Fibroblast of mammary gland (primary cell): ENCODE data around the gene JMJD4.

Experiments
- DNase-seq: peaks from one replicate; pipeline ENCODE4 v3.0.0-alpha.2; 2010; ENCODE audit warnings: low read depth
- H3K4me3 ChIP-seq: 2 replicates; pipeline ENCODE4 v1.5.1; 2011; ENCODE audit warnings: low read depth, mild to moderate bottlenecking, low read length, moderate library complexity; ENCODE audit not compliant: control insufficient read depth
- TF ChIP-seq, protein P1 (sequence below): conservative IDR thresholded peaks from 2 replicates; pipeline ENCODE4 v1.5.1; 2011; ENCODE audit warnings: low read depth, low read length, inconsistent platforms; ENCODE audit not compliant: control insufficient read depth, insufficient read depth

Gene JMJD4

DNA sequence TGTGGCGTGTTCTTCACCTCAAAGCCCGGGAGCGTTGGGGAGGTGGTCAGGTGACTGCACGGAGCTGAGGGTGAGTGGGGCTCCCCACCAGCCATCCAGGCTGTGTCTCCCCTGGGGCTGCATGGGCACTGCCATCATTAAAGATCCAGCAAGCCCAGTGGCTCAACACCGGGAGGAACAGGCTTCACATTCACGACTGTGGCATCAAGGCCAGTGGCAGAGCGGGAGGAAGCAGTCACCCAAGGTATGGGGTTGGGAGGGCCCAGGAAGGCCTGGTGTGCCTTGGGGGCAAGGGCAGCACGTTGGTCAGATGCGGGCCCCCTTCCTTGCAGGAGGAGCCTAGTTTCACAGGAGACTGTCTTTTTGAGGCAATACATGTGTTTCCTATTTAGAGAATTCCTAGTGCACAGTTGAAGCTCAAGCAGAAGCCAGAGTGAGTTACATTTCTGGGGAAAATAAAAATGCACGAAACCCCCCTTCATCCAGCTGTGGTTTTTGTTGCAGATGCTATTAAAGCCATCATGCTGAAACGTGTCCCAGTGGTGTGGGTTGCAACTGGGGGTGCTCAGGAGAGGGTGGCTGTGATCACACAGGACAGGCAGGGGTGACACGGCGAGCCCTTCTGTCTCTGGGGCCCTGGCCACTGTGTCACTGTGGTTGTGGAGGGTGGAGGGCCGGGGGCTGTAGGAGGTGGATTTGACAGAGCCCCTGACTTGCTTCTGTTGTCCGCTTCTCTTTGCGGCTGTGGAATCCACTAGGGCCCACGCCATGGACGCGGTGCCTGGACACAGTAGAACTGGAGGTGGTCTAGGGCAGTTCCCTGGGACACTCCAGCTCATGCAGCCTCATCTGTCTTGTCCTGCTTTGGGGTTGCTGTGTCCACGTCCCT is 34.2 kb upstream of the JMJD4 start:
- no peak overlapping the region for H3K4me3 ChIP-seq
- TF ChIP-seq, protein P1, sequence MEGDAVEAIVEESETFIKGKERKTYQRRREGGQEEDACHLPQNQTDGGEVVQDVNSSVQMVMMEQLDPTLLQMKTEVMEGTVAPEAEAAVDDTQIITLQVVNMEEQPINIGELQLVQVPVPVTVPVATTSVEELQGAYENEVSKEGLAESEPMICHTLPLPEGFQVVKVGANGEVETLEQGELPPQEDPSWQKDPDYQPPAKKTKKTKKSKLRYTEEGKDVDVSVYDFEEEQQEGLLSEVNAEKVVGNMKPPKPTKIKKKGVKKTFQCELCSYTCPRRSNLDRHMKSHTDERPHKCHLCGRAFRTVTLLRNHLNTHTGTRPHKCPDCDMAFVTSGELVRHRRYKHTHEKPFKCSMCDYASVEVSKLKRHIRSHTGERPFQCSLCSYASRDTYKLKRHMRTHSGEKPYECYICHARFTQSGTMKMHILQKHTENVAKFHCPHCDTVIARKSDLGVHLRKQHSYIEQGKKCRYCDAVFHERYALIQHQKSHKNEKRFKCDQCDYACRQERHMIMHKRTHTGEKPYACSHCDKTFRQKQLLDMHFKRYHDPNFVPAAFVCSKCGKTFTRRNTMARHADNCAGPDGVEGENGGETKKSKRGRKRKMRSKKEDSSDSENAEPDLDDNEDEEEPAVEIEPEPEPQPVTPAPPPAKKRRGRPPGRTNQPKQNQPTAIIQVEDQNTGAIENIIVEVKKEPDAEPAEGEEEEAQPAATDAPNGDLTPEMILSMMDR = no peak
- DNase-seq = no peak

DNA sequence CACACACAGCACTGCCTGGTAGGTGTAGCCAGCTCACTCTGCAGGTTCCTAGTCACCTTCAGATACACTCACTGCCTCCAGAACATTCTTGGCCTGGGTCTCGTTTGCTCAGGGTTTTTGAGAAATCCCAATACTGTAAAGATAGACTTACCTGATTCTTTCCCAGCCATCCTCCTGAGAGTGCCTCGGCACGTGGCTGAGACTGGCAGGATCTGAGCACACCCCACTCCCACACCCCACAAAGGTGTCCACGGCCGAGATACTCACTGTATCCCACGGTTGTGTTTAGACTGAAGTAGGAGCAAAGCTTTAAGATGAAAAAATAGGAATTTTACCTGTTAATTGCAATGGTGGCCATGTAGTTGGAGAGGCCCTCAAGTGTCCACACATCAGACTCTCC is 33.5 kb upstream of the JMJD4 start:
- no peak overlapping the region for H3K4me3 ChIP-seq
- TF ChIP-seq, protein P1 = no peak
- DNase-seq = no peak

DNA sequence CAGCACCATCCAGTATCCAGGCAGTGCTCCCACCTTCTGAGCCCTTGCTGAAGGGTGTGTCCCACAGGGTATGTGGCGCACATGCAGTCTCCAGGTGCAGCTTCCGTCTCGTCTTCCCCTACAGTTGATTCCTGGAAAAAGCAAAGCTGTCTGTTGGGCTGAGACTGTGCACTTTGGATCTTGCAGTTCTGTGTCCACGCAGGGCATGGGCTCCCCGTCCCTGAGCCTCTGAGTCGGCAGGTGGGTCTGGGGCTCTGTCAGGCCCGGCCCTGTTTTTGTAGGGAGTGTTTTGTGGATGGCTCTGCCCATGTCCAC is 33.0 kb upstream of the JMJD4 start:
- DNase-seq = no peak
- H3K4me3 ChIP-seq = no peak overlapping the region
- TF ChIP-seq, protein P1 = no peak

DNA sequence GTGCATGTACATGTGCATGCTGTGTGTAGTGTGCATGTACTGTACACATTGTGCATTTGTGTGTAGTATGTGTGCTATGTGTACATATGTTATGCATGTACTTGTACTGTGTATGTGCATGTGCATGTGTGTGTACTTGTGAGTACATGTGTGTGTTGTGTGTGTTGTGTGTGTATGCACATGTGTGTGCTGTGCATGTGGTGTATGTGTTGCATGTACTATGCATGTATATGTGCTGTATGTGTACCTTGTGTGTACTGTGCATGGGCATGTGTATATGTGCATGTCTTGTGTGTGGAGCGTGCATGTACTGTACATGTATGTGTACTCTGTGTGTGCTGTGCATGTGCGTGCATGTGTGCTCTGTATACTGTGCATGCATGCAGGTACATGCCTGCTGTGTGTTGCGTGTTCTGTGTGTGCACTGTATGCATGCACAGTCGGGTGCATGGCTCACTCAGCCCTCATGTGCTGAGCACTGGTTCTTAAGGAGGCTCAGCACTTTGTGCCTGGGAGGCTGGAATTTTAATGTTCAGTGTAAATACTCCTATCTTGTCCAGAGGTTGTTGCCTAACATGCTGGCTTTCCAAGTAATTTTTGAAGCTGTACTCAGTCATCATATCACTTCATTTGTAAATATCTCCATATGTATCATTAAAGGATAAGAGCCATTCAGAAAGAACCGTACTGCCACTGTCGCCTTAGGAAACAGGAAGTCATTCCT is 32.5 kb upstream of the JMJD4 start:
- H3K4me3 ChIP-seq = no peak overlapping the region
- no peak for DNase-seq
- TF ChIP-seq, protein P1 = no peak

DNA sequence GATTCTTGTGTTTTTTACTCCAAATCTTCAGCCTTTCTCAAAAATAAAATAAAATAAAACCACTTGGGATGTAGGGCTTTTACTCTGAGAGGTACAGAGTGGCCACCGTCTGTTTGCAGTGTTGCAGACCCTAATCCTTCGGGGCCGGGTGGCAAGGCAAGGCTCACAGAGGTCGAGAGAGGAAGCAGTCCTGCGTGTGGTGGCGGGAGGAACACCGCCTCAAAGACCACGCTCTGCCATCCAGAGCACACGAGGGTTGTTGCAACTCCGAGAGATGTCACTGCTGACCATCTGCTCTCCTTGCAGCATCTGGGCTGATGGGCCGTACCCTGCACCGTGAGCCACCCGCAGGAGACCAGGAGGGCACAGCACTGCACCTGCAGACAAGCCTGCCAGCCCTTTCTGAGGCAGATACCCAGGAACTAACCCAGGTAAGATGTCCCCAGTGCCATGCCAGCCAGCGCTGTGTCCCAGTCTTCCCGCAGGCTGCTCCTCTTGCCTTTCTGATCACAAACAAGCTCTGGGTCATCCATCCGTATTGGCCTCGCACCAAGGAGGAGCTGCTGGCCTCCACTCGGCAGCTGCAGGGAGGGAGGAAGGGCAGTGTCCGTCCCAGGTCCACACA is 31.7 kb upstream of the JMJD4 start:
- DNase-seq = no peak
- no peak overlapping the region for H3K4me3 ChIP-seq
- TF ChIP-seq, protein P1 = no peak

DNA sequence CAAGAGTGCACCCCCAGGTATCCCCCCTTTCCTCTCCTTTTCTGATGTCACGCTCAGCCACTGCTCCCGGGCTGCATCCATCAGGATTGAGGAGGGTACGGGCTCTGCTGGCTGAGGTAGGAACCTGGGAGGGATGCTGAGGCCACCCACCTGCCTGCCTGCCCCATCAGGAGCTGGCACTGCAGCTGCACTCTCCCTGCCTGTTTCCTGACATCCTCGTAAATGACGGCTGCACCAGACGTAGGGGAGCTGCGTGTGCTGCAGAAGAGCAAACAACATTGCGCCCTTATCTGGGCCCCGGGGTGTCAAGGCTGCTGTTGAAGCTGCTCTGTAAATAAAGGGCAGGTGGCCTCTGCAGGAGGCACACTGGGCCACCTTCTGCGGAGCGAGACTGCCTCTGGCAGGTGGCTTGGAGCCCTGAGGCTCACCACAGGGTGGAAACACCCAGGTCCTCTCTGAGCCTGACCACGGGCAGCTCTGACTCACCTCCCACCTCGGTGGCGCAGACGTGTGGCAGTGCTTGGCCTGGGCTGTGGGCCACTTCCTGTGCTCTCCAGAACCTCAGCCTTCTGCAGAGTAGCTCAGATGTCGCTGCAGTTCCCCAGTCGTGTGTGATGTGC is 31.0 kb upstream of the JMJD4 start:
- no peak overlapping the region for H3K4me3 ChIP-seq
- peak; percentile 18 for DNase-seq
- TF ChIP-seq, protein P1 = no peak
